Immature natural killer cell (primary cell): Measurements from ENCODE around the gene MOB3B. TPM values are rescaled to one million over a fixed set of nuclear protein-coding genes. Genes with fewer than 3 reads are reported as not detected.
"Not testable (repeated sequence)": the region's sequence is repeated elsewhere in the genome, so short reads cannot be mapped to it uniquely, and the experiment has no call there.

ENCODE experiments used
- DNase-seq, 3 donors: peaks; one replicate each; pipeline ENCODE4 v3.0.0; 2022; ENCODE audit warnings: mixed read lengths in 1 of 3
- H3K27ac Mint-ChIP-seq, 6 donors: one replicate each; pipeline ENCODE4 v1.8.0; 2020; ENCODE audit warnings: mixed read lengths in 6 of 6, mild to moderate bottlenecking in 5 of 6, inconsistent platforms in 4 of 6, moderate library complexity in 3 of 6
- H3K27me3 Mint-ChIP-seq, 3 donors: one replicate each; pipeline ENCODE4 v1.8.0; 2020 to 2021; ENCODE audit warnings: low read depth in 3 of 3, mild to moderate bottlenecking in 3 of 3, mixed read lengths in 3 of 3, moderate library complexity in 3 of 3, inconsistent platforms in 1 of 3
- H3K36me3 Mint-ChIP-seq, 3 donors: one replicate each; pipeline ENCODE4 v1.8.0; 2020; ENCODE audit warnings: mixed read lengths in 3 of 3, inconsistent platforms in 2 of 3, mild to moderate bottlenecking in 2 of 3
- H3K4me1 Mint-ChIP-seq, 2 donors: one replicate each; pipeline ENCODE4 v1.8.0; 2020; ENCODE audit warnings: inconsistent platforms in 2 of 2, mild to moderate bottlenecking in 2 of 2, mixed read lengths in 2 of 2, moderate library complexity in 1 of 2
- H3K4me3 Mint-ChIP-seq, 5 donors: one replicate each; pipeline ENCODE4 v1.8.0; 2020; ENCODE audit warnings: mild to moderate bottlenecking in 5 of 5, mixed read lengths in 5 of 5, inconsistent platforms in 3 of 5, moderate library complexity in 3 of 5
- H3K9me3 Mint-ChIP-seq, 6 donors: one replicate each; pipeline ENCODE4 v1.8.0; 2020; ENCODE audit warnings: mild to moderate bottlenecking in 6 of 6, mixed read lengths in 6 of 6, inconsistent platforms in 4 of 6, moderate library complexity in 3 of 6
- polyA plus RNA-seq, 3 donors: library from polyadenylated mRNA; unstranded; fragments of 300-500 nt; fragmentation: Illumina TruSeq; gene quantifications; one replicate each; pipeline ENCODE4 v1.2.3, GENCODE V29; 2021

The MOB3B gene
- polyA plus RNA-seq, 3 donors from 2014 or later = 0.03 to 0.27 TPM; not detected in 1

DNA sequence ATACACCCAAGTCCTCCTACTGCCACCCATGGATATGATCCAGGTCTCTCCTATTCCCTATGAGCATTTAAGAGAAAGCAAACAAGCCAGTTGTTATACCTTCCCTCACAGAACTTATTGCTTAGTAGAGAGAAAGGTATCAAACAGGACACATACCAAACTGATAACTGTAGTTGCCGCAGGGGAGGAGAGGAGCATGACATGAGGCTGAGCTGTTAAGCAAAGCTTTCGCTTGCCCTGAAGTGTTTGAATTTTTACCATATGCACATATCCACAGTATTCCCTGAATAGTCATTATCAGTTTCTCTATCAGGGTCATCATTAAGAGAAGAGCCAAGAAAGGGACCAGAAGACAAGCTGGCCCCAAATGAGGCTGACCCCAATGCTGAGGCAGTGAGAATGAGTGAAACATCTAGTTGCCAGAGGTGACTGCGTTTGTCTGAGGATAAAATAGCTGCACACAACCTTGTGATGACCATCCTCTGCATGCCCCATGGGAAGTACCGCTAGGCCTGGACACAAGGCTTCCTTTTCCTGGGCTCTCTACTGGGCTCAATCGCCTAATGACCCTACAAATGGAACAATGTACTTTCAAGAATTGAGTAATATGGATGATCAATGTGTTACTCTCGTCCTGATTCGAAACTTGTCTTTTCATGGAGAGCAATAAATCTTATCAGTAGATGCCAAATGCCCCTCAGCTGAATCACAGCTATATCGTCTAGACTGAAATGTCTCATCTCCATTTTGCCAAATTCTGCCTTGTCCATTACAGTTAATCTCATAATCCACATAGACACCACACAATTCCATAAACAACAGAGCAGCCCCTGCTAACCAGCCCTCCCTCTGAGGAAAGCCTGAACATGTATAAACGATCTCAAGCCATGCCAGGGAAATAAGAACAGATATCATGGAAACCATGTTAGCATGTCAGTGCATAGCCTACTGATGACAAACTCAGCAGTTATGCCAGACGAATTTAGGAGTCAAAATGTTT, 9.8 kb downstream of the MOB3B start:
- no peak for DNase-seq
- Mint-ChIP-seq H3K27ac (no peak overlapping the region), H3K36me3 (no peaks in the 10 kb centered on the region), H3K27me3 (peaks cover 0 to 7% (median 4%) of the 10 kb centered on the region in 3 donors), H3K4me3 (no peak overlapping the region), H3K9me3 (no peaks in the 10 kb centered on the region), H3K4me1 (no peaks in the 10 kb centered on the region)

DNA sequence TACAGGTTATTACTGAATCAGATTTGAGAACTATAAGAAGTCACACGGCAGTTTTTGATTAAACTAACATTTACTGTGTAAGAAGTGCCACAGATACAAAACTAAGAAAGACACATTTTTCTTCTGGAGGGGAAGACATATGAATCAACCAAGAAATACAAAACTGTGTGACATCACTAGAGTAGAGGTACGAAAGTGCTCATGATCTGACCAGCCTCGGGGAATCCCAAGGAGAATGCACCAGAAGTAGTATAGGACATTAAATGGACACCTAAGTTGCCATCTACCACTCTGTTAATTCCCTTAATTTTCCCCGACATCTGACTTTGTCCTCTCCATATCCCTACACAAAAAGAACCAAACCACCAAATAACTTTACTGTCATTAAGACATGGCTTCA, 10.8 kb downstream of the MOB3B start:
- H3K4me1 Mint-ChIP-seq = no peaks in the 10 kb centered on the region
- DNase-seq = no peak
- H3K27ac Mint-ChIP-seq = no peak overlapping the region
- H3K36me3 Mint-ChIP-seq = no peaks in the 10 kb centered on the region
- H3K9me3 Mint-ChIP-seq = no peaks in the 10 kb centered on the region
- no peak overlapping the region for H3K4me3 Mint-ChIP-seq
- peaks cover 0 to 7% (median 4%) of the 10 kb centered on the region in 3 donors for H3K27me3 Mint-ChIP-seq

DNA sequence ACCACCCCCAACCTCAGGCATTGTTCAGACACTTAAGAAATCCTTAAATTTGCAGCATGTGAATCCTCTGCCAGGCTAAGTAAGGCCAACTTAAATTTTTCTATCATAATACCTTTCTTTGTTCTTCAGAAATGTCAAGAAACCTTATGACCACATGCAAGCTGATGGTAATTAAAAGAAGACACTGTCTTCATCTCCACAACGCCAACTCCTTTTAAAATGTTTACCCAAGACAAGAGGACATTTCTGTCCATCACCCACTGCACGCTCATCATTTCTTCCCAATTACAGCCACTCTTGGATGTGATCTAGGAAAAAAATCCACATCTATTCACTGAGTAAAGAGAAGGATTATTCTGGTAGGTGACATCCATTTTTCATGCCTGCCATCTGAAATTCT, 11.6 kb downstream of the MOB3B start:
- H3K27ac Mint-ChIP-seq = no peak overlapping the region
- no peaks in the 10 kb centered on the region for H3K36me3 Mint-ChIP-seq
- H3K9me3 Mint-ChIP-seq = peaks cover 0 to 3% (median 0%) of the 10 kb centered on the region in 6 donors
- no peak for DNase-seq
- H3K4me3 Mint-ChIP-seq = no peak overlapping the region
- H3K4me1 Mint-ChIP-seq = no peaks in the 10 kb centered on the region
- H3K27me3 Mint-ChIP-seq = peaks cover 0 to 7% (median 4%) of the 10 kb centered on the region in 3 donors

DNA sequence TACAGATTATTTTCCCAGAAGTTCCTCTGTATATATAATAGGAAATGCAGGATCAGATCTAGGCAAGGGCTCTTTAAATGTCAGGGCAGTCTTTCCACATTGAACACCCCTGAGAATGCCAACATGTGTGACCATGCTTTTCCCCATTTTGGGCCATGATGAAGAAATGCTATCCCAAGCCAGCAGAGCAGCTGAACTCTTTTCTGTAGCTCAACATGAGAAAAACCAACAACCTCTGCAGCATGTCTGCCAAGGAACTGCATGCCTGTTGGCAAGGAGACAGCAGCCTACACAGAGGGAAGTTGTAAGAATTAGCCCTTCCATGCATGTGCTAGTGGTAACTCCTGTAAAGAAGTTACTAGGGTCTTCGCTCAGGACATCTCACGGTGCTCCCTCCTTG, 15.1 kb downstream of the MOB3B start:
- peaks cover 0 to 6% (median 2%) of the 10 kb centered on the region in 3 donors for H3K27me3 Mint-ChIP-seq
- H3K4me1 Mint-ChIP-seq = no peaks in the 10 kb centered on the region
- no peaks in the 10 kb centered on the region for H3K36me3 Mint-ChIP-seq
- DNase-seq = no peak
- H3K9me3 Mint-ChIP-seq = peaks cover 0 to 3% (median 0%) of the 10 kb centered on the region in 6 donors
- H3K4me3 Mint-ChIP-seq = no peak overlapping the region
- no peak overlapping the region for H3K27ac Mint-ChIP-seq

DNA sequence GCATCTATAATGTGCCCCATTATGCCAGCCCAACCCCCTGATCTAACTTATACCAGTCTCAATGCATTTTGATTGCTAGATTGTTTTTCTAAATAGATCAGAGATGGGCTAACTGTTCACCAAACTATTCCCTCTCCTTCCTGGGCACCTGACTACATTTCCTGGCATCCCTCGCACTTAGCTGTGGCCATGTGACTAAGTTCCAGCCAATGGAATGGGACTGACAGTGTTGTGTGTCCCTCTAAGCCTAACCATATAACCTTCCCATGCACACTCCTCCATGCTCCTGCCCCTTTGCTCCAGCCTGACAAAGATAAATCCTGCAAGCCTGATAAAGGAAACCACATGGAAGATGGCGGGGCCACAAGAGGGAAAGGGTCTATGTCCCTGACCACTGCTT, 17.8 kb downstream of the MOB3B start:
- no peaks in the 10 kb centered on the region for H3K4me1 Mint-ChIP-seq
- peaks cover 0 to 4% (median 2%) of the 10 kb centered on the region in 3 donors for H3K27me3 Mint-ChIP-seq
- no peak overlapping the region for H3K4me3 Mint-ChIP-seq
- peaks cover 0 to 3% (median 0%) of the 10 kb centered on the region in 6 donors for H3K9me3 Mint-ChIP-seq
- H3K36me3 Mint-ChIP-seq = peaks cover 0 to 3% (median 0%) of the 10 kb centered on the region in 3 donors
- H3K27ac Mint-ChIP-seq = no peak overlapping the region
- DNase-seq = no peak

DNA sequence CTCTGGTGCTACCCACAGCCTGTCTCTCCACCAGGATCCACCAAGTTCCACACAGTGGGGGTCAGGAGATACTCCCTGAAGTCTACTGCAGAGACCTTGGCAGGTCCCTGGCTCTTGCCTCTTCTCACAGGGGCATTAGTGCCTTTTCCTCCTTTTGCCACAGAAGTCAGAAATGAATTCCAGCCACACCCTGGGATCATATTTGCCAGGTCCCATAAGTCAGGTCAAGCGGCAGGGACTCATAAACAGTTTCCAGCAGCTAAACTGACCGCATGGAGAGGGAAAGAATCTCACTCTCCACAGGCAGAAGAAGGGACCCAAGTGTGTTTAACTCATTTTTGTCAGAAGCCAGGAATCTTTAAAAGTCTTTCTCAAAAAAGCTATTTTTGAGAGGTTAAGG, 18.8 kb downstream of the MOB3B start:
- Mint-ChIP-seq H3K4me1 (no peaks in the 10 kb centered on the region), H3K4me3 (no peak overlapping the region), H3K9me3 (peaks cover 0 to 3% (median 0%) of the 10 kb centered on the region in 6 donors), H3K36me3 (peaks cover 0 to 3% (median 0%) of the 10 kb centered on the region in 3 donors), H3K27ac (no peak overlapping the region), H3K27me3 (peaks cover 0 to 9% (median 2%) of the 10 kb centered on the region in 3 donors)
- DNase-seq = no peak

DNA sequence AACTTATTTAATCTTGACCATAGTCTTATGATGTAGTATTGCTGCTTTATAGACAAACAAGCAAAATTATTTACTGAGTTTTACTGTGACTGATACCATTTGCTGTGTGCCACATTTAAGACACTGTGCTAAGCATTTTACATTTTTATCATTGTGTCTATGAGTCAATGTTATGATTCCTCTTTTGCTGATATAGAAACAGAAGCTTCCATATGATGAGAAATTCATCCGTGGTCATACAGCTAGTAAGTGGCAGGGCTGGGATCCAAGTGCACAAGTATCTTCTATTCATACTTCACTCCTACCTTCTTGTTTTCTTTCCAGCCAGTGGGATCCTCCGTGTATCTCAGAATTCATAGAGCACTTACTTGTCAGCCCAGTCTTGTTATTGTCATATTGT, 22.6 kb downstream of the MOB3B start:
- Mint-ChIP-seq H3K27ac (no peak overlapping the region), H3K27me3 (peaks cover 0 to 11% (median 3%) of the 10 kb centered on the region in 3 donors), H3K4me3 (no peak overlapping the region), H3K36me3 (peaks cover 0 to 3% (median 0%) of the 10 kb centered on the region in 3 donors), H3K4me1 (no peaks in the 10 kb centered on the region), H3K9me3 (peaks cover 0 to 3% (median 0%) of the 10 kb centered on the region in 6 donors)
- no peak for DNase-seq

DNA sequence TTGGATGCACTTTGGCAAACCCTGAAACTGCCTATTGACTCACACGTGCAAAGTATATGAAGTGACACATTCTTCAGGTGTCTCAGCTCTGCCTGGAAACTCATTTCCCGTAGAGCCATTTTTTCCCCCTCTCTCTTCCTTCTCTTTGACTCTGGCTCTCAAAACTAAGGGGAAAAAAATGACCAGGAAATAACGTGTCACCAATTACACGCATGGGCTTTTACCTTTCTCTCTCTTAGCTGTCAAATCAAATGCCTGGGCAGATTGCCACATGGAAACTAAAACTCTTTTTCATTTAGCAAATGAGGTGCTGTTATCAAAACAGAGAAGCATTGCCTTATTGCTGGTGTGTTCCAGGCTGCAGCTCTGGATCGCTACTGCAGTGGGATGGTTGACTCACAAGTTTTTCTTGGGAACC, 23.9 kb downstream of the MOB3B start:
- DNase-seq = no peak
- no peak overlapping the region for H3K4me3 Mint-ChIP-seq
- peaks cover 0 to 9% (median 3%) of the 10 kb centered on the region in 3 donors for H3K27me3 Mint-ChIP-seq
- no peak overlapping the region for H3K27ac Mint-ChIP-seq
- peaks cover 0 to 3% (median 0%) of the 10 kb centered on the region in 3 donors for H3K36me3 Mint-ChIP-seq
- no peaks in the 10 kb centered on the region for H3K4me1 Mint-ChIP-seq
- H3K9me3 Mint-ChIP-seq = peaks cover 0 to 4% (median 0%) of the 10 kb centered on the region in 6 donors

DNA sequence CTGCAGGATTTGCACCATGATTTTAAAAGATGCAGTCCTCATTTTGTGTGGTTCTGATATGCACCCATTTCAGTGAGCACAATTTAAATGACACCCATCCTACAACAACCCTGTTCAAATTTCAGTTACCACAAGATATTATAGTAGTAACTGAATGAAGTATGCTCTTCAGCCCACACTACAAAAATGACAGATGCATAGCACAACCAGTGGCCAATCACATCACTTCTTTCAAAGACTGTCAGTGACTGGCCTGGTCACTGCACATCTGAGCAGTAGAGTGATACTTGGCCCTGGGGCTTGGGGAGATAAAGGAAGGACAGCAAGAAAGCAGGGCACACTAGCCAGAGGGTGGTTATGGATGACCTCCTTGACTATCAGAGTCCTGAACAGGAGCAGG, 25.4 kb downstream of the MOB3B start:
- peaks cover 0 to 11% of the 10 kb centered on the region in 2 donors for H3K4me1 Mint-ChIP-seq
- DNase-seq = no peak
- no peak overlapping the region for H3K27ac Mint-ChIP-seq
- H3K9me3 Mint-ChIP-seq = peaks cover 0 to 4% (median 0%) of the 10 kb centered on the region in 6 donors
- H3K4me3 Mint-ChIP-seq = no peak overlapping the region
- peaks cover 0 to 9% (median 3%) of the 10 kb centered on the region in 3 donors for H3K27me3 Mint-ChIP-seq
- H3K36me3 Mint-ChIP-seq = peaks cover 0 to 3% (median 0%) of the 10 kb centered on the region in 3 donors

DNA sequence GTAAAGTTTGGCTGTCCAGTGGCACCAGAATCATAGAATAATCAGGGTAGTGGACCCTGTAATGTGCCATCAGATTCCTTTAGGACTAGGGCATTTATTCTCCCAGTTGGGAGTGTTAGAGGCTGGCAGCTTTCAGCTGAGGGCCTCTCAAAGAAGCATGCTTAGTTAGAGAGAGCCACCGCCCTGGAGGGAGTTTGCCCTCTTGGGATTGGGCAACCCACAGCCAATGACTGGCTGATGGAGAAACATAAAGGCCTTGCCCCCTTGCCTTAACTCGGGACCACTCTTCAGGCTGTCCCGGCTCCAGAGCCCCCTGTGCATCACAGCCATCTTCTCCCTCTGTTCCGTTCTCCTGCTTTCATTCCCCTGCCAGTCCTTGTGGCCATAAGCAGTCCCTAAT, 26.0 kb downstream of the MOB3B start:
- H3K27me3 Mint-ChIP-seq = peaks cover 0 to 9% (median 3%) of the 10 kb centered on the region in 3 donors
- no peak for DNase-seq
- H3K27ac Mint-ChIP-seq = no peak overlapping the region
- peaks cover 0 to 4% (median 0%) of the 10 kb centered on the region in 6 donors for H3K9me3 Mint-ChIP-seq
- H3K4me1 Mint-ChIP-seq = peaks cover 0 to 14% of the 10 kb centered on the region in 2 donors
- H3K36me3 Mint-ChIP-seq = peaks cover 0 to 3% (median 0%) of the 10 kb centered on the region in 3 donors
- H3K4me3 Mint-ChIP-seq = no peak overlapping the region

DNA sequence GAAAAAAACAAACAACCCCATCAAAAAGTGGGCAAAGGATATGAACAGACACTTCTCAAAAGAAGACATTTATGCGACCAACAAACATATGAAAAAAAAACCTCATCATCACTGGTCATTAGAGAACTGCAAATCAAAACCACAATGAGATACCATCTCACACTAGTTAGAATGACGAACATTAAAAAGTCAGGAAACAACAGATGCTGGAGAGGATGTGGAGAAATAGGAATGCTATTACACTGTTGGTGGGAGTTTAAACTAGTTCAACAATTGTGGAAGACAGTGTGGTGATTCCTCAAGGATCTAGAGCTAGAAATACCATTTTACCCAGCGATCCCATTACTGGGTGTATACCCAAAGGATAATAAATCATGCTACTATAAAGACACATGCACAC, 28.7 kb downstream of the MOB3B start:
- not testable (repeated sequence) for H3K9me3 Mint-ChIP-seq, H3K4me3 Mint-ChIP-seq, DNase-seq

DNA sequence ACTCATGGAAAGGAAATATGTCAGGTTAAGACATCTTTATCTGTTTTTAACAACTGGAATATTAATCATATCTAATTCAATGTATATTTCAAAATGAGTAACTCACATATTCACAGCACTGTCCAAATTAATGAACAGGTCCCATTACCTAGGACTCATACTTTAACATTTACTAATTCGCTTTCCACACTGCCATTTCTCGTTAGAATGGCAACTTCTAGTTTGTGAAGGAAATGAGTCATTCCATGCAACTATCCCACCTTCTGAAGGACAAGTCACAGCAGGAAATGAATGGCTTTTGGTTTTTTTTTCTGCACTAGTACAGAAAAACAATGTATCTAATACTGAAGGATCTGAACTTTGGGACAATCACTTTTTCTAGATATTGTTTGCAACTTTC, 30.2 kb downstream of the MOB3B start:
- no peak for DNase-seq
- H3K9me3 Mint-ChIP-seq = peaks cover 0 to 4% (median 0%) of the 10 kb centered on the region in 6 donors
- no peak overlapping the region for H3K4me3 Mint-ChIP-seq
- peaks cover 0 to 14% of the 10 kb centered on the region in 2 donors for H3K4me1 Mint-ChIP-seq
- H3K27ac Mint-ChIP-seq = no peak overlapping the region
- H3K27me3 Mint-ChIP-seq = peaks cover 0 to 3% (median 3%) of the 10 kb centered on the region in 3 donors
- no peaks in the 10 kb centered on the region for H3K36me3 Mint-ChIP-seq

More for the DNA sequence above, 28.7 kb downstream of the MOB3B start:
- H3K27ac Mint-ChIP-seq, H3K27me3 Mint-ChIP-seq, H3K36me3 Mint-ChIP-seq: not testable (repeated sequence)
- peaks cover 0 to 14% of the 10 kb centered on the region in 2 donors for H3K4me1 Mint-ChIP-seq

DNA sequence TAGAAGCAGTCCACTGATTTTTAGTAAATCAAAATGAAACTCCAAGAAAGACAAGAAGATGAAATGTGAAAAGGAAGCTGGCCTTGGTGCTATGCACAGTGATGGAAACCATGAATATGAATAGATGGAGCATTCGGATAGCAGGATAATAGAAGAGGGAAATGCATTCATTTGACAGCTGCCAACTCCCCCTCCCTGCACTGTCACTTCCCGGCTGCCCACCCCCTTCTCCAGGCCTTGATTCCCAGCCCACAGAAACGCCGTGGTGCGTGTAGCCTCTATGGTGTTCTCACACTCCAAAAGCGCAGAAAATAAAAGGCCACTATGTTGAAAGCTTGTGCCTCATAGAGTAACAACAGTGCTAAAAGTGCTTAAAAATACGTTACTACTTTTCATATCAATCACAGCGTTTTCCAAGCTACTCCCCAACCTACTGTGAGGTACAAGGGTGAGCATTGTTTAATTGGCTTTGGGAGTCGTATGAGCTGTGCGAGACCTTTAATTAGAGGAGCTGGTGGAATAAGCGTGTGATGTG, 31.7 kb downstream of the MOB3B start:
- H3K36me3 Mint-ChIP-seq = no peaks in the 10 kb centered on the region
- no peak overlapping the region for H3K27ac Mint-ChIP-seq
- H3K9me3 Mint-ChIP-seq = peaks cover 0 to 5% (median under 1%) of the 10 kb centered on the region in 6 donors
- no peak for DNase-seq
- peaks cover 0 to 14% of the 10 kb centered on the region in 2 donors for H3K4me1 Mint-ChIP-seq
- H3K4me3 Mint-ChIP-seq = no peak overlapping the region
- peaks cover 0 to 3% (median 0%) of the 10 kb centered on the region in 3 donors for H3K27me3 Mint-ChIP-seq

DNA sequence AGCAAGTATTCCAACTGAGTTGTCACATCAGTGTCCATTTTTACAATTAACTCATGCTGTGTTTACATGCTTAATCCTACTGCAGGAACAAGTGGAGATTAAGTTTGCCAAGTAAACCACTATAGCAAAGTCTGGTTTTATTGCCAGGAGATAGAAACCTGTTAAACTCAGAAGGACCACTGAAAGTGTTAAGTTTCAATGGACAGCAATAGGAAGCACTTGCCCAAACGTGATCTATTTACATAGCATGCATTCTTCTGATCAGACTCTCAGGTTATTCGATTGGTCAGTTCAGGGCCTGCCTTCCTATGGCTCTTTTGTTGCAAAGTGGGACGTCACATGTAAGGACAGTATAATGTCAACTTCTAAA, 33.5 kb downstream of the MOB3B start:
- DNase-seq = no peak
- Mint-ChIP-seq H3K27ac (no peak overlapping the region), H3K36me3 (no peaks in the 10 kb centered on the region), H3K9me3 (peaks cover 0 to 6% (median 2%) of the 10 kb centered on the region in 6 donors), H3K4me1 (peaks cover 0 to 14% of the 10 kb centered on the region in 2 donors), H3K4me3 (no peak overlapping the region), H3K27me3 (peaks cover 0 to 3% (median 0%) of the 10 kb centered on the region in 3 donors)
